Measurements from ENCODE around the gene SLC25A47.
"Not testable (repeated sequence)": the region's sequence is repeated elsewhere in the genome, so short reads cannot be mapped to it uniquely, and the experiment has no call there.

SLC25A47 gene

GRCh38 chr14:100290607-100291304 lies 32.4 kb upstream of the SLC25A47 start:
- no peak for DNase-seq

- DNase-seq: no peak
Observed at GRCh38 chr14:100291305-100292075, 31.6 kb upstream of the SLC25A47 start.

GRCh38 chr14:100292301-100292775 lies 30.8 kb upstream of the SLC25A47 start:
- no peak for DNase-seq

- no peak for DNase-seq
Observed at GRCh38 chr14:100292776-100293461, 30.2 kb upstream of the SLC25A47 start.

- DNase-seq: no peak
Observed at GRCh38 chr14:100293497-100294212, 29.5 kb upstream of the SLC25A47 start.

- DNase-seq: no peak
Observed at GRCh38 chr14:100294213-100294962, 28.8 kb upstream of the SLC25A47 start.

GRCh38 chr14:100294963-100295330 lies 28.2 kb upstream of the SLC25A47 start:
- no peak for DNase-seq

GRCh38 chr14:100295376-100296105 lies 27.6 kb upstream of the SLC25A47 start:
- DNase-seq: no peak

GRCh38 chr14:100296106-100296651 lies 27.0 kb upstream of the SLC25A47 start:
- no peak for DNase-seq

GRCh38 chr14:100296729-100297128 lies 26.4 kb upstream of the SLC25A47 start:
- not testable (repeated sequence) for DNase-seq

GRCh38 chr14:100297320-100298300 lies 25.5 kb upstream of the SLC25A47 start:
- DNase-seq: peak; percentile 21

GRCh38 chr14:100298551-100299237 lies 24.4 kb upstream of the SLC25A47 start:
- DNase-seq: no peak

GRCh38 chr14:100299238-100299560 lies 23.9 kb upstream of the SLC25A47 start:
- DNase-seq: no peak

- no peak for DNase-seq
Observed at GRCh38 chr14:100302616-100303015, 20.5 kb upstream of the SLC25A47 start.

GRCh38 chr14:100303179-100303578 lies 20.0 kb upstream of the SLC25A47 start:
- peak; percentile 11 for DNase-seq

GRCh38 chr14:100303925-100304324 lies 19.2 kb upstream of the SLC25A47 start:
- DNase-seq: no peak

GRCh38 chr14:100304825-100305323 lies 18.3 kb upstream of the SLC25A47 start:
- peak; percentile 8 for DNase-seq

GRCh38 chr14:100305324-100306100 lies 17.6 kb upstream of the SLC25A47 start:
- DNase-seq: peak; percentile 6
